ENCODE results near the gene PSMB2. TPM values are rescaled to one million over a fixed set of nuclear protein-coding genes. Genes with fewer than 3 reads are reported as not detected.
"Not testable (repeated sequence)": the region's sequence is repeated elsewhere in the genome, so short reads cannot be mapped to it uniquely, and the experiment has no call there.

PSMB2 gene
- polyA plus RNA-seq, 1 donor from 2014 or later: 48.2 TPM

GRCh38 chr1:35586808-35587207 lies 54.5 kb downstream of the PSMB2 start:
- Histone ChIP-seq H2AFZ (ENCODE audit: low read depth, low read length) (no peak overlapping the region), H3K4me3 (ENCODE audit: low read length) (no peak overlapping the region), H3K4me2 (ENCODE audit: low read length) (no peak overlapping the region), H3K36me3 (ENCODE audit: insufficient read depth, low read length) (no peaks in the 10 kb centered on the region), H3K9me2 (ENCODE audit: insufficient read depth, low read length) (no peaks in the 10 kb centered on the region), H3K9ac (ENCODE audit: low read length) (no peak overlapping the region), H4K20me1 (ENCODE audit: insufficient read depth) (no peaks in the 10 kb centered on the region), H3F3A (ENCODE audit: insufficient read depth, low read length, poor library complexity, severe bottlenecking) (no peaks in the 10 kb centered on the region), H3K27ac (ENCODE audit: low read length) (no peak overlapping the region), H3K79me2 (replicated peaks; ENCODE audit: insufficient read depth, low read length) (no peaks in the 10 kb centered on the region), H3K27me3 (ENCODE audit: insufficient read depth, low read depth, low read length) (no peaks in the 10 kb centered on the region), H3K9me3 (ENCODE audit: low read length) (no peaks in the 10 kb centered on the region)
- TF ChIP-seq EZH2 (IDR thresholded peaks at IDR 0.05; ENCODE audit: borderline replicate concordance, insufficient read depth, low read length, poor library complexity, severe bottlenecking) (no peak), EP300 (conservative IDR thresholded peaks at IDR 0.05; ENCODE audit: poor library complexity, severe bottlenecking) (no peak), TAF1 (IDR thresholded peaks at IDR 0.05; ENCODE audit: low read depth) (no peak)
- TF ChIP-seq, protein P1, sequence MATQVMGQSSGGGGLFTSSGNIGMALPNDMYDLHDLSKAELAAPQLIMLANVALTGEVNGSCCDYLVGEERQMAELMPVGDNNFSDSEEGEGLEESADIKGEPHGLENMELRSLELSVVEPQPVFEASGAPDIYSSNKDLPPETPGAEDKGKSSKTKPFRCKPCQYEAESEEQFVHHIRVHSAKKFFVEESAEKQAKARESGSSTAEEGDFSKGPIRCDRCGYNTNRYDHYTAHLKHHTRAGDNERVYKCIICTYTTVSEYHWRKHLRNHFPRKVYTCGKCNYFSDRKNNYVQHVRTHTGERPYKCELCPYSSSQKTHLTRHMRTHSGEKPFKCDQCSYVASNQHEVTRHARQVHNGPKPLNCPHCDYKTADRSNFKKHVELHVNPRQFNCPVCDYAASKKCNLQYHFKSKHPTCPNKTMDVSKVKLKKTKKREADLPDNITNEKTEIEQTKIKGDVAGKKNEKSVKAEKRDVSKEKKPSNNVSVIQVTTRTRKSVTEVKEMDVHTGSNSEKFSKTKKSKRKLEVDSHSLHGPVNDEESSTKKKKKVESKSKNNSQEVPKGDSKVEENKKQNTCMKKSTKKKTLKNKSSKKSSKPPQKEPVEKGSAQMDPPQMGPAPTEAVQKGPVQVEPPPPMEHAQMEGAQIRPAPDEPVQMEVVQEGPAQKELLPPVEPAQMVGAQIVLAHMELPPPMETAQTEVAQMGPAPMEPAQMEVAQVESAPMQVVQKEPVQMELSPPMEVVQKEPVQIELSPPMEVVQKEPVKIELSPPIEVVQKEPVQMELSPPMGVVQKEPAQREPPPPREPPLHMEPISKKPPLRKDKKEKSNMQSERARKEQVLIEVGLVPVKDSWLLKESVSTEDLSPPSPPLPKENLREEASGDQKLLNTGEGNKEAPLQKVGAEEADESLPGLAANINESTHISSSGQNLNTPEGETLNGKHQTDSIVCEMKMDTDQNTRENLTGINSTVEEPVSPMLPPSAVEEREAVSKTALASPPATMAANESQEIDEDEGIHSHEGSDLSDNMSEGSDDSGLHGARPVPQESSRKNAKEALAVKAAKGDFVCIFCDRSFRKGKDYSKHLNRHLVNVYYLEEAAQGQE (IDR thresholded peaks at IDR 0.05; ENCODE audit: borderline replicate concordance): no peak

DNA sequence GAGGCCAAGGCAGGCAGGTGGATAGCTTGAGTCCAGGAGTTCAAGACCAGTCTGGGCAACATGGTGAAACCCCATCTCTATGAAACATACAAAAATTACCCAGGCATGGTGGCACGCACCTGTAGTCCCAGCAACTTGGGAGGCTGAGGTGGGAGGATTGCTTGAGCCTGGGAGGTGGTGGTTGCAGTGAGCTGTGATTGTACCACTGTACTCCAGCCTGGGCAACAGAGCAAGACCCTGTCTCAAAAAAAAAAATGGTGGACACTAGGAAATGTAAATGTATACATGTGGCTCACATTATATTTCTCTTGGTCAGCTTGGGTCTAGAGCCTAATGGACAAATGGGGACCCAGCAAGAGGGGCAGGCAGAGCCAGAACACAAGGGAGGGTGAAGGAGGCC lies 55.5 kb downstream of the PSMB2 start:
- not testable (repeated sequence) for H3K4me2 ChIP-seq (ENCODE audit: low read length); H4K20me1 ChIP-seq (ENCODE audit: insufficient read depth); H3F3A ChIP-seq (ENCODE audit: insufficient read depth, low read length, poor library complexity, severe bottlenecking); H3K9ac ChIP-seq (ENCODE audit: low read length); H3K79me2 ChIP-seq (replicated peaks; ENCODE audit: insufficient read depth, low read length); H3K9me2 ChIP-seq (ENCODE audit: insufficient read depth, low read length); H3K36me3 ChIP-seq (ENCODE audit: insufficient read depth, low read length); H2AFZ ChIP-seq (ENCODE audit: low read depth, low read length); H3K27ac ChIP-seq (ENCODE audit: low read length); H3K27me3 ChIP-seq (ENCODE audit: insufficient read depth, low read depth, low read length); H3K9me3 ChIP-seq (ENCODE audit: low read length); H3K4me3 ChIP-seq (ENCODE audit: low read length)

- H3K9me2 ChIP-seq (ENCODE audit: insufficient read depth, low read length): no peaks in the 10 kb centered on the region
- no peak overlapping the region for H3K4me2 ChIP-seq (ENCODE audit: low read length)
- no peaks in the 10 kb centered on the region for H3F3A ChIP-seq (ENCODE audit: insufficient read depth, low read length, poor library complexity, severe bottlenecking)
- H3K27me3 ChIP-seq (ENCODE audit: insufficient read depth, low read depth, low read length): no peaks in the 10 kb centered on the region
- H3K36me3 ChIP-seq (ENCODE audit: insufficient read depth, low read length): no peaks in the 10 kb centered on the region
- H3K27ac ChIP-seq (ENCODE audit: low read length): no peak overlapping the region
- no peaks in the 10 kb centered on the region for H4K20me1 ChIP-seq (ENCODE audit: insufficient read depth)
- no peaks in the 10 kb centered on the region for H3K79me2 ChIP-seq (replicated peaks; ENCODE audit: insufficient read depth, low read length)
- H3K9me3 ChIP-seq (ENCODE audit: low read length): no peaks in the 10 kb centered on the region
- no peak for TF ChIP-seq POLR2AphosphoS5 (IDR thresholded peaks at IDR 0.05)
- TF ChIP-seq RAD21 (conservative IDR thresholded peaks at IDR 0.05): no peak
- TF ChIP-seq SMC3 (conservative IDR thresholded peaks at IDR 0.05; ENCODE audit: poor library complexity): no peak
- no peak for TF ChIP-seq EZH2 (IDR thresholded peaks at IDR 0.05; ENCODE audit: borderline replicate concordance, insufficient read depth, low read length, poor library complexity, severe bottlenecking)
- no peak for TF ChIP-seq CTCF (IDR thresholded peaks at IDR 0.05; ENCODE audit: poor library complexity, severe bottlenecking)
- TF ChIP-seq MXI1 (conservative IDR thresholded peaks at IDR 0.05; ENCODE audit: poor library complexity, severe bottlenecking): no peak
- TF ChIP-seq, protein P1 (IDR thresholded peaks at IDR 0.05; ENCODE audit: borderline replicate concordance): no peak
- TF ChIP-seq TAF1 (IDR thresholded peaks at IDR 0.05; ENCODE audit: low read depth): no peak
- no peak for TF ChIP-seq EP300 (conservative IDR thresholded peaks at IDR 0.05; ENCODE audit: poor library complexity, severe bottlenecking)
- no peak overlapping the region for H2AFZ ChIP-seq (ENCODE audit: low read depth, low read length)
- H3K9ac ChIP-seq (ENCODE audit: low read length): no peak overlapping the region
- H3K4me3 ChIP-seq (ENCODE audit: low read length): no peak overlapping the region
These were observed 56.0 kb downstream of the PSMB2 start for GRCh38 chr1:35585281-35585680.

- not testable (repeated sequence) for H4K20me1 ChIP-seq (ENCODE audit: insufficient read depth); H3K27ac ChIP-seq (ENCODE audit: low read length); H3K9me3 ChIP-seq (ENCODE audit: low read length); H3F3A ChIP-seq (ENCODE audit: insufficient read depth, low read length, poor library complexity, severe bottlenecking); H2AFZ ChIP-seq (ENCODE audit: low read depth, low read length); H3K9me2 ChIP-seq (ENCODE audit: insufficient read depth, low read length); H3K79me2 ChIP-seq (replicated peaks; ENCODE audit: insufficient read depth, low read length); H3K36me3 ChIP-seq (ENCODE audit: insufficient read depth, low read length); H3K4me3 ChIP-seq (ENCODE audit: low read length); H3K9ac ChIP-seq (ENCODE audit: low read length); H3K4me2 ChIP-seq (ENCODE audit: low read length)
- peaks cover 31% of the 10 kb centered on the region for H3K27me3 ChIP-seq (ENCODE audit: insufficient read depth, low read depth, low read length)
These were observed 59.7 kb downstream of the PSMB2 start for GRCh38 chr1:35581621-35582020.

Measured in neural cell (in vitro differentiated cells).